HCT116 (cell line): Measurements from ENCODE around the gene SORT1. TPM values are rescaled to one million over a fixed set of nuclear protein-coding genes. Genes with fewer than 3 reads are reported as not detected.
"Not testable (repeated sequence)": the region's sequence is repeated elsewhere in the genome, so short reads cannot be mapped to it uniquely, and the experiment has no call there.

ENCODE experiments used
- ATAC-seq: fragments of 200-7000 bp; cut with Tn5 transposase; 2 replicates; pipeline ENCODE4 v1.9.1; 2020; ENCODE audit warnings: mild to moderate bottlenecking, moderate library complexity
- BruUV-seq: library from RNA; stranded (reverse); fragments of 400-500 nt; replicated peaks from 2 replicates; lab custom pipeline; 2021; lab: Mats Ljungman, UMichigan
- CTCF ChIA-PET: fragments of 300-600 bp; sonication (Branson Sonifier 250); formaldehyde crosslinking; loops from one replicate; lab custom pipeline; 2021; ENCODE audit warnings: antibody characterized with exemption; lab: Charles Lee
- POLR2A ChIA-PET: fragments of 300-600, 350-600 bp; sonication (Branson Sonifier 250); formaldehyde crosslinking; loops from one replicate; lab custom pipeline; 2021; ENCODE audit warnings: antibody characterized with exemption; lab: Charles Lee
- RAD21 ChIA-PET, 2 experiments: fragments of 300-600 bp; sonication (Branson Sonifier 250); formaldehyde crosslinking; loops; one replicate each; lab custom pipeline; 2023; ENCODE audit warnings: low total read pairs in 2 of 2; ENCODE audit not compliant: uncharacterized antibody in 2 of 2, unreplicated experiment in 2 of 2, low non-redundant PET in 1 of 2; lab: Charles Lee
- DNase-seq: peaks from one replicate; pipeline ENCODE4 v3.0.0-alpha.2; 2010; ENCODE audit warnings: low read depth, low spot score
- H2AFZ ChIP-seq: fragments of 200-600 bp; shearing (Covaris generic), sonication (generic); 2 replicates; pipeline ENCODE4 v1.6.1; 2017; ENCODE audit warnings: low read depth, mixed run types, mixed read lengths, antibody characterized with exemption, low read length; ENCODE audit not compliant: poor library complexity, severe bottlenecking
- H3K27ac ChIP-seq: 2 replicates; pipeline ENCODE4 v1.5.1; 2012; ENCODE audit warnings: low read depth, low read length
- H3K27me3 ChIP-seq: fragments of 200-600 bp; sonication (generic); 2 replicates; pipeline ENCODE4 v1.6.1; 2016; ENCODE audit warnings: mixed run types, low read length, mixed read lengths; ENCODE audit not compliant: insufficient read depth
- H3K36me3 ChIP-seq, 2 experiments: fragments of 200-500 bp in 1 of 2; fragments of 200-600 bp in 1 of 2; sonication (Bioruptor generic) in 1 of 2; sonication (generic) in 1 of 2; 2 replicates each; pipeline versions ENCODE4 v1.5.1 to v1.6.1; 2014 to 2016; ENCODE audit warnings: low read length in 2 of 2, inconsistent platforms in 1 of 2, mixed read lengths in 1 of 2, mixed run types in 1 of 2; ENCODE audit not compliant: insufficient read depth in 2 of 2, control insufficient read depth in 1 of 2
- H3K4me1 ChIP-seq, 2 experiments: fragments of 200-600 bp in 1 of 2; sonication (generic) in 1 of 2; 2 replicates each; pipeline versions ENCODE4 v1.5.1 to v1.6.1; 2012 to 2017; ENCODE audit warnings: low read length in 2 of 2, inconsistent platforms in 1 of 2, mild to moderate bottlenecking in 1 of 2, mixed read lengths in 1 of 2, mixed run types in 1 of 2, moderate library complexity in 1 of 2; ENCODE audit not compliant: insufficient read depth in 2 of 2, control insufficient read depth in 1 of 2
- H3K4me2 ChIP-seq: fragments of 200-600 bp; sonication (generic); 2 replicates; pipeline ENCODE4 v1.6.1; 2017; ENCODE audit warnings: mixed run types, low read length, mixed read lengths
- H3K4me3 ChIP-seq, 2 experiments: fragments of 200-600 bp in 1 of 2; sonication (generic) in 1 of 2; replicated peaks in 1 of 2; 2 replicates each; pipeline ENCODE4 v1.5.1; 2011 to 2016; ENCODE audit warnings: low read length in 2 of 2, control low read depth in 1 of 2, low read depth in 1 of 2, mild to moderate bottlenecking in 1 of 2, mixed read lengths in 1 of 2, mixed run types in 1 of 2
- H3K79me2 ChIP-seq: fragments of 200-600 bp; sonication (generic); 2 replicates; pipeline ENCODE4 v1.6.1; 2017; ENCODE audit warnings: mild to moderate bottlenecking, mixed run types, low read length, moderate library complexity, mixed read lengths; ENCODE audit not compliant: insufficient read depth
- H3K9ac ChIP-seq: fragments of 200-600 bp; sonication (generic); 2 replicates; pipeline ENCODE4 v1.6.1; 2016; ENCODE audit warnings: low read length, mixed read lengths
- H3K9me2 ChIP-seq: fragments of 200-600 bp; sonication (generic), shearing (Covaris generic); 2 replicates; pipeline ENCODE4 v1.6.1; 2017; ENCODE audit warnings: mixed run types, mild to moderate bottlenecking, moderate library complexity; ENCODE audit not compliant: insufficient read depth
- H3K9me3 ChIP-seq, 2 experiments: fragments of 200-500 bp in 1 of 2; fragments of 200-600 bp in 1 of 2; sonication (Bioruptor generic) in 1 of 2; sonication (generic) in 1 of 2; 2 replicates each; pipeline ENCODE4 v1.6.1; 2014 to 2017; ENCODE audit warnings: low read length in 2 of 2, mixed read lengths in 2 of 2, inconsistent platforms in 1 of 2, low read depth in 1 of 2, mild to moderate bottlenecking in 1 of 2, mixed run types in 1 of 2, moderate library complexity in 1 of 2; ENCODE audit not compliant: control insufficient read depth in 1 of 2, insufficient read depth in 1 of 2
- H4K20me1 ChIP-seq: fragments of 200-600 bp; sonication (generic), shearing (Covaris generic); 2 replicates; pipeline ENCODE4 v1.6.1; 2017; ENCODE audit warnings: mixed run types, mild to moderate bottlenecking, moderate library complexity; ENCODE audit not compliant: insufficient read depth
- CTCF ChIP-seq, 3 experiments: fragments of 200-600 bp in 1 of 3; sonication (generic) in 1 of 3; IDR thresholded peaks in 2 of 3; conservative IDR thresholded peaks in 1 of 3; 2 replicates each; pipeline ENCODE4 v1.5.1; 2012 to 2017; ENCODE audit warnings: low read depth in 2 of 3, low read length in 2 of 3, antibody characterized with exemption in 1 of 3, borderline replicate concordance in 1 of 3, control low read depth in 1 of 3, mild to moderate bottlenecking in 1 of 3, mixed read lengths in 1 of 3, mixed run types in 1 of 3, moderate library complexity in 1 of 3; ENCODE audit not compliant: insufficient read depth in 1 of 3
- ELF1 ChIP-seq: IDR thresholded peaks from 2 replicates; pipeline ENCODE4 v1.6.1; 2012; ENCODE audit warnings: low read depth, borderline replicate concordance
- EZH2phosphoT487 ChIP-seq: fragments of 200-600 bp; IDR thresholded peaks from 2 replicates; pipeline ENCODE4 v1.6.1; 2018; ENCODE audit warnings: antibody characterized with exemption, borderline replicate concordance
- JUND ChIP-seq: IDR thresholded peaks from 2 replicates; pipeline ENCODE4 v1.6.1; 2012
- RAD21 ChIP-seq: IDR thresholded peaks from 2 replicates; pipeline ENCODE4 v1.6.1; 2012; ENCODE audit warnings: low read depth, mild to moderate bottlenecking
- REST ChIP-seq: IDR thresholded peaks from 2 replicates; pipeline ENCODE4 v1.6.1; 2012; ENCODE audit warnings: low read depth
- ZNF274 ChIP-seq: fragments of 200-500 bp; sonication (Bioruptor generic); IDR thresholded peaks from 2 replicates; pipeline ENCODE4 v1.6.1; 2014; ENCODE audit warnings: mild to moderate bottlenecking, low read depth, low read length, inconsistent platforms
- intact Hi-C: fragments of 100-400 bp; cut with micrococcal nuclease; formaldehyde crosslinking; loops from 2 replicates; pipeline ENCODE4 v1.10.0; 2022
- total RNA-seq: library from RNA; stranded (reverse); gene quantifications from one replicate; pipeline ENCODE4 v1.2.1, GENCODE V29; 2021; ENCODE audit not compliant: unreplicated experiment

Gene SORT1
- total RNA-seq, 1 experiment from 2014 or later: 20.2 TPM

GRCh38 chr1:109305991-109306390 is 91.7 kb downstream of the SORT1 start:
- H3K36me3 ChIP-seq, H3K9me2 ChIP-seq, H3K9me3 ChIP-seq, ATAC-seq, H3K4me1 ChIP-seq, CTCF ChIA-PET, H3K79me2 ChIP-seq, BruUV-seq, H2AFZ ChIP-seq, POLR2A ChIA-PET, intact Hi-C loops, H3K27me3 ChIP-seq, H3K9ac ChIP-seq, RAD21 ChIA-PET, DNase-seq, H3K4me2 ChIP-seq, H3K4me3 ChIP-seq, H4K20me1 ChIP-seq, H3K27ac ChIP-seq: not testable (repeated sequence)

- Histone ChIP-seq H3K4me2 (no peak overlapping the region), H4K20me1 (no peaks in the 10 kb centered on the region), H3K9me2 (no peaks in the 10 kb centered on the region), H3K9me3 (no peaks in the 10 kb centered on the region), H3K27me3 (no peaks in the 10 kb centered on the region), H3K36me3 (no peaks in the 10 kb centered on the region), H3K9ac (no peak overlapping the region), H2AFZ (no peak overlapping the region), H3K4me1 (0 out of 4 replicates have a peak, but pooled peaks cover 0 to 3% of the 10 kb centered on the region in 2 experiments), H3K4me3 (no peak overlapping the region), H3K79me2 (no peaks in the 10 kb centered on the region), H3K27ac (no peak overlapping the region)
- intact Hi-C loops: no loop called here
- POLR2A ChIA-PET: interaction anchor here (1.1 kb wide), 1 partner anchor 22 kb away, joined by 3 read pairs; the partner anchor contains the start of gene PSRC1
- RAD21 ChIA-PET: no interaction called here
- no peak for DNase-seq
- no peak for ATAC-seq
- BruUV-seq: no TSS peak
- TF ChIP-seq ZNF274: no peak
- TF ChIP-seq EZH2phosphoT487: no peak
- no peak for TF ChIP-seq CTCF (IDR thresholded peaks at IDR 0.05 in 2 of 3, conservative IDR thresholded peaks at IDR 0.05 in 1 of 3; ENCODE audit: borderline replicate concordance in 1 of 3, insufficient read depth in 1 of 3, low read depth in 2 of 3, low read length in 2 of 3)
- TF ChIP-seq REST: no peak
- no peak for TF ChIP-seq ELF1
- TF ChIP-seq RAD21: no peak
- TF ChIP-seq JUND: no peak
- CTCF ChIA-PET: no interaction called here
Observed at GRCh38 chr1:109304226-109304920, 93.3 kb downstream of the SORT1 start.
